OCI-LY1 (cell line): Measurements from ENCODE around the gene PALB2.

Experiments used
- H2AFZ ChIP-seq: fragments of 200-600 bp; sonication (generic), shearing (Covaris generic); 2 replicates; pipeline ENCODE4 v1.6.0; 2014; ENCODE audit warnings: antibody characterized with exemption, mild to moderate bottlenecking, low read length
- H3F3A ChIP-seq: fragments of 200-600 bp; sonication (generic), shearing (Covaris generic); 2 replicates; pipeline ENCODE4 v1.6.0; 2014; ENCODE audit warnings: mild to moderate bottlenecking, antibody characterized with exemption, low read length, moderate library complexity; ENCODE audit not compliant: insufficient read depth
- H3K27ac ChIP-seq: fragments of 200-600 bp; sonication (generic); 2 replicates; pipeline ENCODE4 v1.5.1; 2014; ENCODE audit warnings: low read length, mixed run types, mild to moderate bottlenecking, low read depth; ENCODE audit not compliant: poor library complexity, severe bottlenecking
- H3K27me3 ChIP-seq: fragments of 200-600 bp; sonication (generic); 2 replicates; pipeline ENCODE4 v1.6.0; 2014; ENCODE audit warnings: antibody characterized with exemption, mild to moderate bottlenecking, low read length, moderate library complexity; ENCODE audit not compliant: insufficient read depth
- H3K36me3 ChIP-seq: fragments of 200-600 bp; sonication (generic); 2 replicates; pipeline ENCODE4 v1.6.1; 2014; ENCODE audit warnings: mild to moderate bottlenecking, antibody characterized with exemption, low read length, moderate library complexity, mixed read lengths; ENCODE audit not compliant: insufficient read depth
- H3K4me1 ChIP-seq: fragments of 200-600 bp; sonication (generic); 2 replicates; pipeline ENCODE4 v1.5.1; 2014; ENCODE audit warnings: mild to moderate bottlenecking, low read length, moderate library complexity; ENCODE audit not compliant: insufficient read depth, severe bottlenecking
- H3K4me2 ChIP-seq: fragments of 200-600 bp; sonication (generic), shearing (Covaris generic); 2 replicates; pipeline ENCODE4 v1.6.1; 2014; ENCODE audit warnings: low read length
- H3K4me3 ChIP-seq: fragments of 200-600 bp; sonication (generic); 2 replicates; pipeline ENCODE4 v1.5.1; 2014; ENCODE audit warnings: low read length, low read depth, mild to moderate bottlenecking, mixed read lengths; ENCODE audit not compliant: poor library complexity, severe bottlenecking
- H3K79me2 ChIP-seq: fragments of 200-600 bp; shearing (Covaris generic); 2 replicates; pipeline ENCODE4 v1.6.1; 2016; ENCODE audit warnings: mixed run types, low read length, mixed read lengths; ENCODE audit not compliant: insufficient read depth
- H3K9ac ChIP-seq: fragments of 200-600 bp; sonication (generic), shearing (Covaris generic); 2 replicates; pipeline ENCODE4 v1.6.1; 2014; ENCODE audit warnings: mild to moderate bottlenecking, low read length, mixed read lengths
- H3K9me2 ChIP-seq: fragments of 200-600 bp; sonication (generic), shearing (Covaris generic); 2 replicates; pipeline ENCODE4 v1.6.1; 2014; ENCODE audit warnings: low read depth, mild to moderate bottlenecking, low read length, mixed read lengths
- H3K9me3 ChIP-seq: fragments of 200-600 bp; shearing (Covaris generic); 2 replicates; pipeline ENCODE4 v1.6.1; 2014; ENCODE audit warnings: low read length, mixed read lengths
- H4K20me1 ChIP-seq: fragments of 200-600 bp; sonication (generic), shearing (Covaris generic); 2 replicates; pipeline ENCODE4 v1.6.0; 2016; ENCODE audit warnings: mild to moderate bottlenecking, low read length; ENCODE audit not compliant: insufficient read depth
- CTCF ChIP-seq: fragments of 200-600 bp; sonication (generic), shearing (Covaris generic); IDR thresholded peaks from 2 replicates; pipeline ENCODE4 v1.5.1; 2017; ENCODE audit warnings: mild to moderate bottlenecking, antibody characterized with exemption, low read length, moderate library complexity, mixed read lengths
- EZH2 ChIP-seq: fragments of 200-600 bp; sonication (generic), shearing (Covaris generic); IDR thresholded peaks from 2 replicates; pipeline ENCODE4 v1.8.0; 2017; ENCODE audit warnings: borderline replicate concordance, mixed run types, mild to moderate bottlenecking, antibody characterized with exemption, low read length, moderate library complexity, mixed read lengths

PALB2 gene

GRCh38 chr16:23679274-23679985, 38.3 kb upstream of the PALB2 start:
- TF ChIP-seq CTCF, result no peak
- TF ChIP-seq EZH2, result no peak
- H3K79me2 ChIP-seq, result peaks cover 29% of the 10 kb centered on the region
- H3K36me3 ChIP-seq, result peaks cover 51% of the 10 kb centered on the region
- H3K9me2 ChIP-seq, result no peaks in the 10 kb centered on the region
- no peaks in the 10 kb centered on the region for H4K20me1 ChIP-seq
- H3K4me2 ChIP-seq, result peak overlapping the region; percentile 98
- H3K4me3 ChIP-seq, result peak overlapping the region; percentile 76
- no peaks in the 10 kb centered on the region for H3K9me3 ChIP-seq
- peaks cover 27% of the 10 kb centered on the region for H3K4me1 ChIP-seq
- H3K27ac ChIP-seq, result peak overlapping the region; percentile 54
- H3F3A ChIP-seq, result no peaks in the 10 kb centered on the region
- H2AFZ ChIP-seq, result no peak overlapping the region
- peak overlapping the region; percentile 83 for H3K9ac ChIP-seq
- no peaks in the 10 kb centered on the region for H3K27me3 ChIP-seq

GRCh38 chr16:23678430-23679273, 37.5 kb upstream of the PALB2 start, which contains the start of gene PLK1:
Gene PLK1 (plus strand): TSS chr16:23678889. CDS start chr16:23678933, 44 bp downstream.
- H2AFZ ChIP-seq, result no peak within 1 kb of the TSS
- peak within 1 kb of the TSS; percentile 54 for H3K27ac ChIP-seq
- peaks cover 29% of the 10 kb centered on the region for H3K79me2 ChIP-seq
- H3K4me3 ChIP-seq, result peak within 1 kb of the TSS; percentile 76
- no peaks in the 10 kb centered on the region for H3K9me2 ChIP-seq
- peaks cover 27% of the 10 kb centered on the region for H3K4me1 ChIP-seq
- H3K36me3 ChIP-seq, result peaks cover 43% of the 10 kb centered on the region
- no peaks in the 10 kb centered on the region for H3F3A ChIP-seq
- H3K27me3 ChIP-seq, result no peaks in the 10 kb centered on the region
- H3K9ac ChIP-seq, result peak within 1 kb of the TSS; percentile 83
- no peaks in the 10 kb centered on the region for H3K9me3 ChIP-seq
- H3K4me2 ChIP-seq, result peak within 1 kb of the TSS; percentile 98
- TF ChIP-seq CTCF (peak; percentile 58), EZH2 (no peak)
- H4K20me1 ChIP-seq, result no peaks in the 10 kb centered on the region

GRCh38 chr16:23676924-23677480, 35.9 kb upstream of the PALB2 start:
- Histone ChIP-seq H3K27ac (peak overlapping the region; percentile 54), H3K36me3 (peaks cover 32% of the 10 kb centered on the region), H3K79me2 (peaks cover 26% of the 10 kb centered on the region)

More at GRCh38 chr16:23676924-23677480, 35.9 kb upstream of the PALB2 start:
- no peaks in the 10 kb centered on the region for H4K20me1 ChIP-seq
- H3K4me2 ChIP-seq, result no peak overlapping the region
- no peak overlapping the region for H3K9ac ChIP-seq
- no peak for TF ChIP-seq CTCF
- TF ChIP-seq EZH2, result no peak
- no peaks in the 10 kb centered on the region for H3F3A ChIP-seq
- no peaks in the 10 kb centered on the region for H3K9me3 ChIP-seq
- H3K27me3 ChIP-seq, result no peaks in the 10 kb centered on the region
- no peaks in the 10 kb centered on the region for H3K9me2 ChIP-seq
- H3K4me1 ChIP-seq, result peaks cover 27% of the 10 kb centered on the region
- H2AFZ ChIP-seq, result no peak overlapping the region
- no peak overlapping the region for H3K4me3 ChIP-seq
